Loucy (cell line): ENCODE data around the gene ZNF333.

Source experiments
- H2AFZ ChIP-seq: fragments of 200-600 bp; sonication (generic); 2 replicates; pipeline ENCODE4 v1.6.0; 2016; ENCODE audit warnings: antibody characterized with exemption, mild to moderate bottlenecking, low read length, moderate library complexity
- H3F3A ChIP-seq: fragments of 200-600 bp; 2 replicates; pipeline ENCODE4 v1.6.0; 2016; ENCODE audit warnings: antibody characterized with exemption, low read depth, mild to moderate bottlenecking
- H3K27me3 ChIP-seq: fragments of 200-600 bp; sonication (generic); 2 replicates; pipeline ENCODE4 v1.6.1; 2014; ENCODE audit warnings: low read length, mild to moderate bottlenecking; ENCODE audit not compliant: insufficient read depth, poor library complexity, severe bottlenecking
- H3K36me3 ChIP-seq: fragments of 200-600 bp; sonication (generic); 2 replicates; pipeline ENCODE4 v1.6.1; 2016; ENCODE audit warnings: low read length; ENCODE audit not compliant: insufficient read depth
- H3K4me1 ChIP-seq: fragments of 200-600 bp; sonication (generic); 2 replicates; pipeline ENCODE4 v1.5.1; 2014; ENCODE audit warnings: low read length, mild to moderate bottlenecking; ENCODE audit not compliant: insufficient read depth, poor library complexity, severe bottlenecking
- H3K4me2 ChIP-seq: fragments of 200-600 bp; sonication (generic); 2 replicates; pipeline ENCODE4 v1.6.0; 2014; ENCODE audit warnings: antibody characterized with exemption, low read length, low read depth, mild to moderate bottlenecking; ENCODE audit not compliant: poor library complexity, severe bottlenecking
- H3K4me3 ChIP-seq: fragments of 200-600 bp; sonication (generic); 2 replicates; pipeline ENCODE4 v1.5.1; 2014; ENCODE audit warnings: low read length, mild to moderate bottlenecking, mixed read lengths; ENCODE audit not compliant: poor library complexity, severe bottlenecking
- H3K79me2 ChIP-seq: fragments of 200-600 bp; sonication (generic); 2 replicates; pipeline ENCODE4 v1.6.1; 2014; ENCODE audit warnings: low read length; ENCODE audit not compliant: insufficient read depth
- H3K9ac ChIP-seq: fragments of 200-600 bp; sonication (generic); 2 replicates; pipeline ENCODE4 v1.6.0; 2014; ENCODE audit warnings: mild to moderate bottlenecking, low read depth, low read length, moderate library complexity; ENCODE audit not compliant: poor library complexity, severe bottlenecking
- H3K9me2 ChIP-seq: fragments of 200-600 bp; sonication (generic); replicated peaks from 2 replicates; pipeline ENCODE4 v1.6.1; 2016; ENCODE audit warnings: low read depth, low read length, mixed read lengths
- H3K9me3 ChIP-seq: fragments of 200-600 bp; sonication (generic); 2 replicates; pipeline ENCODE4 v1.6.1; 2014; ENCODE audit warnings: mild to moderate bottlenecking, antibody characterized with exemption, low read length, low read depth; ENCODE audit not compliant: insufficient read depth
- H4K20me1 ChIP-seq: fragments of 200-600 bp; sonication (generic); 2 replicates; pipeline ENCODE4 v1.6.0; 2014; ENCODE audit warnings: antibody characterized with exemption, low read length, mild to moderate bottlenecking; ENCODE audit not compliant: insufficient read depth, poor library complexity, severe bottlenecking
- EZH2phosphoT487 ChIP-seq: fragments of 200-600 bp; IDR thresholded peaks from 2 replicates; pipeline ENCODE4 v1.6.1; 2018; ENCODE audit warnings: antibody characterized with exemption, mild to moderate bottlenecking, moderate library complexity, borderline replicate concordance
- TF ChIP-seq, protein P1 (sequence below): fragments of 200-600 bp; sonication (generic); conservative IDR thresholded peaks from 2 replicates; pipeline ENCODE4 v1.5.1; 2014; ENCODE audit warnings: mild to moderate bottlenecking, antibody characterized with exemption, low read length

Gene ZNF333

GRCh38 chr19:14719162-14719561, 29.3 kb downstream of the ZNF333 start:
- Histone ChIP-seq H3F3A (no peaks in the 10 kb centered on the region), H3K9me2 (no peaks in the 10 kb centered on the region), H3K9ac (no peak overlapping the region), H2AFZ (no peak overlapping the region), H3K4me1 (no peaks in the 10 kb centered on the region), H3K4me3 (no peak overlapping the region), H3K27me3 (no peaks in the 10 kb centered on the region), H3K79me2 (no peaks in the 10 kb centered on the region), H3K36me3 (peaks cover 16% of the 10 kb centered on the region), H4K20me1 (no peaks in the 10 kb centered on the region), H3K4me2 (no peak overlapping the region), H3K9me3 (peaks cover 40% of the 10 kb centered on the region; the same call in 1 of the 2 replicates)
- TF ChIP-seq EZH2phosphoT487, result no peak
- TF ChIP-seq, protein P1, sequence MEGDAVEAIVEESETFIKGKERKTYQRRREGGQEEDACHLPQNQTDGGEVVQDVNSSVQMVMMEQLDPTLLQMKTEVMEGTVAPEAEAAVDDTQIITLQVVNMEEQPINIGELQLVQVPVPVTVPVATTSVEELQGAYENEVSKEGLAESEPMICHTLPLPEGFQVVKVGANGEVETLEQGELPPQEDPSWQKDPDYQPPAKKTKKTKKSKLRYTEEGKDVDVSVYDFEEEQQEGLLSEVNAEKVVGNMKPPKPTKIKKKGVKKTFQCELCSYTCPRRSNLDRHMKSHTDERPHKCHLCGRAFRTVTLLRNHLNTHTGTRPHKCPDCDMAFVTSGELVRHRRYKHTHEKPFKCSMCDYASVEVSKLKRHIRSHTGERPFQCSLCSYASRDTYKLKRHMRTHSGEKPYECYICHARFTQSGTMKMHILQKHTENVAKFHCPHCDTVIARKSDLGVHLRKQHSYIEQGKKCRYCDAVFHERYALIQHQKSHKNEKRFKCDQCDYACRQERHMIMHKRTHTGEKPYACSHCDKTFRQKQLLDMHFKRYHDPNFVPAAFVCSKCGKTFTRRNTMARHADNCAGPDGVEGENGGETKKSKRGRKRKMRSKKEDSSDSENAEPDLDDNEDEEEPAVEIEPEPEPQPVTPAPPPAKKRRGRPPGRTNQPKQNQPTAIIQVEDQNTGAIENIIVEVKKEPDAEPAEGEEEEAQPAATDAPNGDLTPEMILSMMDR, result no peak

DNA sequence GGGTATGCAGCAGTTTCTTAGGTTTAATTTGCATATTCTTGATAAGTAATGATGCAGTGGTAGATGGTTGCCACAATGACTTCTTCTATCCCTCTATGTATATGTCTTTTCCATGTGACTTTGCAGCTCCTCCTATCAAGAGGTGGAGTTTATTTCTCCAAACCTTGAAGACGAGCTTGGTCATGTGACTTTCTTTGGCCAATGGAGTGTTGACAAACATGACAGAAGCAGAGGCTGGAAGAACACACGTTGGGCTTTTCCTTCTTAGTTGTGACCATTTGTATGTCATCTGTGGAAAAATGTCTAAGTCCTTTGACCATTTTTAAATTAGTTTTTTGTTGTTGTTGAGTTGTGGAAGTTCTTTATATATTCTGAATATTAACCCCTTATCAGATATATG, 32.3 kb downstream of the ZNF333 start:
- Histone ChIP-seq H3K27me3 (no peaks in the 10 kb centered on the region), H3K9ac (no peak overlapping the region), H3F3A (no peaks in the 10 kb centered on the region), H3K36me3 (peaks cover 14% of the 10 kb centered on the region), H3K4me2 (no peak overlapping the region), H3K4me1 (no peaks in the 10 kb centered on the region), H3K79me2 (no peaks in the 10 kb centered on the region), H2AFZ (no peak overlapping the region), H3K9me3 (peaks cover 36% of the 10 kb centered on the region; the same call in 1 of the 2 replicates), H3K9me2 (no peaks in the 10 kb centered on the region), H4K20me1 (no peaks in the 10 kb centered on the region), H3K4me3 (no peak overlapping the region)
- TF ChIP-seq, protein P1, result no peak
- no peak for TF ChIP-seq EZH2phosphoT487

- no peak overlapping the region for H3K4me2 ChIP-seq
- no peak overlapping the region for H3K9ac ChIP-seq
- no peaks in the 10 kb centered on the region; the same call in 1 of the 2 replicates for H3K9me3 ChIP-seq
- H3K4me1 ChIP-seq, result no peaks in the 10 kb centered on the region
- TF ChIP-seq, protein P1, result no peak
- no peak for TF ChIP-seq EZH2phosphoT487
- H2AFZ ChIP-seq, result no peak overlapping the region
- no peaks in the 10 kb centered on the region for H3K27me3 ChIP-seq
- H3K9me2 ChIP-seq, result no peaks in the 10 kb centered on the region
- no peaks in the 10 kb centered on the region for H3F3A ChIP-seq
- H3K36me3 ChIP-seq, result no peaks in the 10 kb centered on the region
- H3K4me3 ChIP-seq, result no peak overlapping the region
- H4K20me1 ChIP-seq, result no peaks in the 10 kb centered on the region
- H3K79me2 ChIP-seq, result no peaks in the 10 kb centered on the region
Measured at GRCh38 chr19:14728595-14728994, 38.7 kb downstream of the ZNF333 start.
